ENCODE results near the gene LCORL.

LCORL gene

GRCh38 chr4:17985832-17986231 lies 35.7 kb downstream of the LCORL start:
- H3K4me1 ChIP-seq (ENCODE audit: low read length): no peaks in the 10 kb centered on the region
- H3K9ac ChIP-seq (ENCODE audit: low read length): no peak overlapping the region
- H3K36me3 ChIP-seq (replicated peaks; ENCODE audit: insufficient read depth, low read length): no peaks in the 10 kb centered on the region
- no peaks in the 10 kb centered on the region for H3K27me3 ChIP-seq (replicated peaks; ENCODE audit: insufficient read depth, low read length)
- no peak overlapping the region for H2AFZ ChIP-seq (ENCODE audit: low read length)
- no peak overlapping the region for H3K4me3 ChIP-seq (ENCODE audit: low read length)
- no peak for DNase-seq
- H3K9me2 ChIP-seq (replicated peaks; ENCODE audit: insufficient read depth, low read length): no peaks in the 10 kb centered on the region
- no peak for TF ChIP-seq EZH2phosphoT487 (IDR thresholded peaks at IDR 0.05; ENCODE audit: low read length)
- no peak for TF ChIP-seq EZH2 (optimal IDR thresholded peaks at IDR 0.05; ENCODE audit: low read depth, low read length)
- no peak for TF ChIP-seq CTCF (IDR thresholded peaks at IDR 0.05; ENCODE audit: low read length)
- no peaks in the 10 kb centered on the region for H3F3A ChIP-seq (ENCODE audit: insufficient read depth, low read length)
- no peak overlapping the region for H3K27ac ChIP-seq (ENCODE audit: low read length)
- H4K20me1 ChIP-seq (ENCODE audit: insufficient read depth, low read length): no peaks in the 10 kb centered on the region
- no peak overlapping the region for H3K4me2 ChIP-seq (ENCODE audit: low read depth, low read length)
- H3K9me3 ChIP-seq (replicated peaks; ENCODE audit: insufficient read depth, low read length): no peaks in the 10 kb centered on the region; the same call in 1 of the 2 replicates
- peaks cover 90% of the 10 kb centered on the region for H3K79me2 ChIP-seq (ENCODE audit: low read length)

- Histone ChIP-seq H3K4me3 (ENCODE audit: low read length) (no peak overlapping the region), H3K79me2 (ENCODE audit: low read length) (peaks cover 89% of the 10 kb centered on the region), H3K27ac (ENCODE audit: low read length) (no peak overlapping the region), H2AFZ (ENCODE audit: low read length) (no peak overlapping the region), H3K9me3 (replicated peaks; ENCODE audit: insufficient read depth, low read length) (no peaks in the 10 kb centered on the region), H3K4me1 (ENCODE audit: low read length) (no peaks in the 10 kb centered on the region), H3K9me2 (replicated peaks; ENCODE audit: insufficient read depth, low read length) (no peaks in the 10 kb centered on the region), H3K36me3 (replicated peaks; ENCODE audit: insufficient read depth, low read length) (no peaks in the 10 kb centered on the region), H3K27me3 (replicated peaks; ENCODE audit: insufficient read depth, low read length) (no peaks in the 10 kb centered on the region), H4K20me1 (ENCODE audit: insufficient read depth, low read length) (no peaks in the 10 kb centered on the region), H3F3A (ENCODE audit: insufficient read depth, low read length) (no peaks in the 10 kb centered on the region), H3K9ac (ENCODE audit: low read length) (no peak overlapping the region), H3K4me2 (ENCODE audit: low read depth, low read length) (no peak overlapping the region)
- TF ChIP-seq EZH2phosphoT487 (IDR thresholded peaks at IDR 0.05; ENCODE audit: low read length): no peak
- TF ChIP-seq CTCF (IDR thresholded peaks at IDR 0.05; ENCODE audit: low read length): no peak
- TF ChIP-seq EZH2 (optimal IDR thresholded peaks at IDR 0.05; ENCODE audit: low read depth, low read length): no peak
- no peak for DNase-seq
These were observed 40.5 kb downstream of the LCORL start for GRCh38 chr4:17981063-17981462.

- Histone ChIP-seq H3K27ac (ENCODE audit: low read length) (no peak overlapping the region), H3K9me3 (replicated peaks; ENCODE audit: insufficient read depth, low read length) (no peaks in the 10 kb centered on the region; the same call in 1 of the 2 replicates), H4K20me1 (ENCODE audit: insufficient read depth, low read length) (peaks cover 3% of the 10 kb centered on the region; the same call in 1 of the 2 replicates), H3K36me3 (replicated peaks; ENCODE audit: insufficient read depth, low read length) (no peaks in the 10 kb centered on the region; the same call in 1 of the 2 replicates), H3K79me2 (ENCODE audit: low read length) (peaks cover 69% of the 10 kb centered on the region), H3F3A (ENCODE audit: insufficient read depth, low read length) (no peaks in the 10 kb centered on the region), H2AFZ (ENCODE audit: low read length) (no peak overlapping the region), H3K9me2 (replicated peaks; ENCODE audit: insufficient read depth, low read length) (no peaks in the 10 kb centered on the region), H3K9ac (ENCODE audit: low read length) (no peak overlapping the region), H3K27me3 (replicated peaks; ENCODE audit: insufficient read depth, low read length) (no peaks in the 10 kb centered on the region), H3K4me1 (ENCODE audit: low read length) (no peaks in the 10 kb centered on the region), H3K4me2 (ENCODE audit: low read depth, low read length) (no peak overlapping the region), H3K4me3 (ENCODE audit: low read length) (no peak overlapping the region)
- DNase-seq: no peak
- TF ChIP-seq EZH2phosphoT487 (IDR thresholded peaks at IDR 0.05; ENCODE audit: low read length) (no peak), EZH2 (optimal IDR thresholded peaks at IDR 0.05; ENCODE audit: low read depth, low read length) (no peak), CTCF (IDR thresholded peaks at IDR 0.05; ENCODE audit: low read length) (no peak)
These were observed 52.8 kb downstream of the LCORL start for GRCh38 chr4:17968721-17969120.

Data from MM.1S (cell line).